Activated naive CD8-positive, alpha-beta T cell treated with anti-CD3 and anti-CD28 coated beads for 36 hours (primary cell): Measurements from ENCODE around the gene TFB2M. TPM values are rescaled to one million over a fixed set of nuclear protein-coding genes. Genes with fewer than 3 reads are reported as not detected.

Experiments
- DNase-seq: peaks from one replicate; pipeline ENCODE4 v3.0.0; 2021
- H3K27ac Mint-ChIP-seq: one replicate; pipeline ENCODE4 v1.8.0; 2022; ENCODE audit warnings: mild to moderate bottlenecking, moderate library complexity, mixed read lengths
- H3K27me3 Mint-ChIP-seq: one replicate; pipeline ENCODE4 v1.8.0; 2022; ENCODE audit warnings: mild to moderate bottlenecking, mixed read lengths
- H3K36me3 Mint-ChIP-seq: one replicate; pipeline ENCODE4 v1.8.0; 2021; ENCODE audit warnings: mild to moderate bottlenecking, mixed read lengths
- H3K4me1 Mint-ChIP-seq: one replicate; pipeline ENCODE4 v1.8.0; 2021; ENCODE audit warnings: mixed read lengths
- H3K4me3 Mint-ChIP-seq: one replicate; pipeline ENCODE4 v1.8.0; 2022; ENCODE audit warnings: mild to moderate bottlenecking, moderate library complexity, mixed read lengths
- H3K9me3 Mint-ChIP-seq: one replicate; pipeline ENCODE4 v1.8.0; 2022; ENCODE audit warnings: mixed read lengths
- total RNA-seq, 2 experiments: library from RNA; stranded (reverse); gene quantifications; one replicate each; pipeline ENCODE4 v1.2.3, GENCODE V29; 2021

TFB2M gene
- total RNA-seq, 2 experiments from 2014 or later: 33.1 to 35.9 TPM

GRCh38 chr1:246492611-246493245 lies 73.3 kb downstream of the TFB2M start:
- Mint-ChIP-seq H3K4me1 (peaks cover 12% of the 10 kb centered on the region), H3K36me3 (peaks cover 7% of the 10 kb centered on the region), H3K27me3 (no peaks in the 10 kb centered on the region), H3K9me3 (no peaks in the 10 kb centered on the region), H3K27ac (no peak overlapping the region), H3K4me3 (no peak overlapping the region)
- DNase-seq: peak; percentile 50

GRCh38 chr1:246491551-246492053 lies 74.5 kb downstream of the TFB2M start:
- Mint-ChIP-seq H3K4me1 (peaks cover 11% of the 10 kb centered on the region), H3K4me3 (no peak overlapping the region), H3K27me3 (no peaks in the 10 kb centered on the region), H3K27ac (no peak overlapping the region), H3K36me3 (peaks cover 8% of the 10 kb centered on the region), H3K9me3 (no peaks in the 10 kb centered on the region)
- DNase-seq: no peak

Other genes starting within 250 kb of the TFB2M start
- gene SMYD3, start 59.0 kb downstream of the TFB2M start, total RNA-seq: 10 to 100 TPM; 16.4 to 18.4 TPM
- gene CNST, start 195 bp upstream of the TFB2M start, total RNA-seq: 10 to 100 TPM; 25.8 to 26.1 TPM
- gene SCCPDH, start 158.1 kb upstream of the TFB2M start, total RNA-seq: 10 to 100 TPM; 45.8 to 46.3 TPM